GM12873 (cell line): ENCODE measurements around the gene YIF1A.

Experiments used
- CTCF ChIP-seq: IDR thresholded peaks from 2 replicates; pipeline ENCODE4 v1.5.1; 2012; ENCODE audit warnings: low read depth, mild to moderate bottlenecking, moderate library complexity, low read length, control low read depth; ENCODE audit not compliant: insufficient read depth; ENCODE audit errors: missing control alignments

YIF1A gene

GRCh38 chr11:66259225-66259624 lies 29.7 kb downstream of the YIF1A start:
- no peak for TF ChIP-seq CTCF

- TF ChIP-seq CTCF = no peak
Measured at GRCh38 chr11:66258473-66258893, 30.5 kb downstream of the YIF1A start.

GRCh38 chr11:66251809-66252208 lies 37.1 kb downstream of the YIF1A start:
- TF ChIP-seq CTCF = no peak

GRCh38 chr11:66248903-66249302 lies 40.0 kb downstream of the YIF1A start:
- TF ChIP-seq CTCF = no peak

GRCh38 chr11:66247801-66248200 lies 41.1 kb downstream of the YIF1A start:
- no peak for TF ChIP-seq CTCF

- no peak for TF ChIP-seq CTCF
Measured at GRCh38 chr11:66247295-66247694, 41.6 kb downstream of the YIF1A start.

- TF ChIP-seq CTCF = no peak
Measured at GRCh38 chr11:66243782-66244535, 45.0 kb downstream of the YIF1A start.
